Gastrocnemius medialis (tissue), 4 donors: ENCODE results near the gene ZDHHC14.

ENCODE experiments used
- CTCF ChIP-seq, 5 experiments: fragments of 450-650 bp in 3 of 5; fragments of 200-600 bp in 2 of 5; sonication (generic) in 2 of 5; IDR thresholded peaks in 4 of 5; conservative IDR thresholded peaks in 1 of 5; 1 replicate in 4 of 5; 2 replicates in 1 of 5; pipeline ENCODE4 v1.5.1; 2016 to 2019; ENCODE audit warnings: antibody characterized with exemption in 5 of 5, mild to moderate bottlenecking in 3 of 5, moderate library complexity in 3 of 5
- POLR2A ChIP-seq, 2 donors: fragments of 450-650 bp; IDR thresholded peaks; one replicate each; pipeline ENCODE4 v1.6.1; 2017; ENCODE audit warnings: antibody characterized with exemption in 2 of 2, mild to moderate bottlenecking in 2 of 2, moderate library complexity in 2 of 2

DNA sequence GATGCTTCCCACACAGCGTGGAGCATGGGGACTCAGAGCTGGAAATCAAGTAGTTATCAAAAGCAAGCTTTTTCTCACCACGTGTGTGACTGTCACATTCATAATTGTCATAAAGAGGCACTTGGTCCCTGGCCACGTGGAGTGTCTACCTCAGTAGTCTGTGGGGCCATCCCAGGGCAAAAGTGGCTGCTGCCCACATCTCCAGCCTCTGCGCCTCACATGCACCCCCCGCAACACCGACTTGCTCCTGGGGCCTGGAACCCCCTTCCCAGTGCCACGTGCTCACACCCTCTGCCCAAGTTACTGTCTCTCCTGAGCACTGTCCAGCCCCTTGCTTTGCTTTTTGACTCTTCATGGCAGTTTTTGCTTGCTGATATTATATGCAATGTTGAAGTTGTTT lies 308.9 kb downstream of the ZDHHC14 start:
- TF ChIP-seq CTCF (IDR thresholded peaks at IDR 0.05 in 4 of 5, conservative IDR thresholded peaks at IDR 0.05 in 1 of 5) (no peak), POLR2A (IDR thresholded peaks at IDR 0.05) (no peak)
